Measurements from ENCODE around the gene ARMC8. TPM values are rescaled to one million over a fixed set of nuclear protein-coding genes. Genes with fewer than 3 reads are reported as not detected.

Gene ARMC8
- total and polyA plus RNA-seq, 4 donors = 8.4 to 53.6 (median 22.8) TPM

DNA sequence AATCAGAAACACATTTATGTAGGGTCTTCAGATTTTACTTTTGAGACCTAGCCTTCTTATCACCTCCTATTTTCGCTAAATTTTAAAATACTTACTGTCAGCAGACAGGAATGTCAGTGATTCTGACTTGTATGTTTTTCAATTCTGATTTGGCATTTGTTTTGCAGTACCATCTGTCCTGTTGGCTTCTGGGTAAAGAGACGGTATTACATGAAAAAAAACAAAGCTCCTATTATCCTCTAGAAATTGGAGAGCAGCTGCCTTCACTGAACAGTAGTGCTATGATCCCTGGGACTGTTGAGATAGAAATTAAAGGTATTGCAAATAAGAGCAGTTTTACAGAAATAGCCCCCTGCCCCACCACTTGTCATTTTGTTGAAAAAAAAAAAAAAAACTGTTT is 8.4 kb downstream of the ARMC8 start:
- no peak overlapping the region for H3K27ac ChIP-seq (ENCODE audit: low read depth in 1 of 2, low read length in 2 of 2)
- H3K9ac ChIP-seq (ENCODE audit: low read depth in 1 of 2, low read length in 2 of 2) = no peak overlapping the region
- H3K27me3 ChIP-seq (ENCODE audit: control insufficient read depth in 4 of 4, insufficient read depth in 4 of 4, low read length in 3 of 4) = no peaks in the 10 kb centered on the region
- 83% methylated on average over 2 of the region's 2 CpGs for WGBS
- H3K9me3 ChIP-seq (ENCODE audit: control insufficient read depth in 4 of 4, low read length in 3 of 4) = no peaks in the 10 kb centered on the region
- TF ChIP-seq, protein P1, sequence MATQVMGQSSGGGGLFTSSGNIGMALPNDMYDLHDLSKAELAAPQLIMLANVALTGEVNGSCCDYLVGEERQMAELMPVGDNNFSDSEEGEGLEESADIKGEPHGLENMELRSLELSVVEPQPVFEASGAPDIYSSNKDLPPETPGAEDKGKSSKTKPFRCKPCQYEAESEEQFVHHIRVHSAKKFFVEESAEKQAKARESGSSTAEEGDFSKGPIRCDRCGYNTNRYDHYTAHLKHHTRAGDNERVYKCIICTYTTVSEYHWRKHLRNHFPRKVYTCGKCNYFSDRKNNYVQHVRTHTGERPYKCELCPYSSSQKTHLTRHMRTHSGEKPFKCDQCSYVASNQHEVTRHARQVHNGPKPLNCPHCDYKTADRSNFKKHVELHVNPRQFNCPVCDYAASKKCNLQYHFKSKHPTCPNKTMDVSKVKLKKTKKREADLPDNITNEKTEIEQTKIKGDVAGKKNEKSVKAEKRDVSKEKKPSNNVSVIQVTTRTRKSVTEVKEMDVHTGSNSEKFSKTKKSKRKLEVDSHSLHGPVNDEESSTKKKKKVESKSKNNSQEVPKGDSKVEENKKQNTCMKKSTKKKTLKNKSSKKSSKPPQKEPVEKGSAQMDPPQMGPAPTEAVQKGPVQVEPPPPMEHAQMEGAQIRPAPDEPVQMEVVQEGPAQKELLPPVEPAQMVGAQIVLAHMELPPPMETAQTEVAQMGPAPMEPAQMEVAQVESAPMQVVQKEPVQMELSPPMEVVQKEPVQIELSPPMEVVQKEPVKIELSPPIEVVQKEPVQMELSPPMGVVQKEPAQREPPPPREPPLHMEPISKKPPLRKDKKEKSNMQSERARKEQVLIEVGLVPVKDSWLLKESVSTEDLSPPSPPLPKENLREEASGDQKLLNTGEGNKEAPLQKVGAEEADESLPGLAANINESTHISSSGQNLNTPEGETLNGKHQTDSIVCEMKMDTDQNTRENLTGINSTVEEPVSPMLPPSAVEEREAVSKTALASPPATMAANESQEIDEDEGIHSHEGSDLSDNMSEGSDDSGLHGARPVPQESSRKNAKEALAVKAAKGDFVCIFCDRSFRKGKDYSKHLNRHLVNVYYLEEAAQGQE (IDR thresholded peaks at IDR 0.05) = no peak
- TF ChIP-seq, protein P2, sequence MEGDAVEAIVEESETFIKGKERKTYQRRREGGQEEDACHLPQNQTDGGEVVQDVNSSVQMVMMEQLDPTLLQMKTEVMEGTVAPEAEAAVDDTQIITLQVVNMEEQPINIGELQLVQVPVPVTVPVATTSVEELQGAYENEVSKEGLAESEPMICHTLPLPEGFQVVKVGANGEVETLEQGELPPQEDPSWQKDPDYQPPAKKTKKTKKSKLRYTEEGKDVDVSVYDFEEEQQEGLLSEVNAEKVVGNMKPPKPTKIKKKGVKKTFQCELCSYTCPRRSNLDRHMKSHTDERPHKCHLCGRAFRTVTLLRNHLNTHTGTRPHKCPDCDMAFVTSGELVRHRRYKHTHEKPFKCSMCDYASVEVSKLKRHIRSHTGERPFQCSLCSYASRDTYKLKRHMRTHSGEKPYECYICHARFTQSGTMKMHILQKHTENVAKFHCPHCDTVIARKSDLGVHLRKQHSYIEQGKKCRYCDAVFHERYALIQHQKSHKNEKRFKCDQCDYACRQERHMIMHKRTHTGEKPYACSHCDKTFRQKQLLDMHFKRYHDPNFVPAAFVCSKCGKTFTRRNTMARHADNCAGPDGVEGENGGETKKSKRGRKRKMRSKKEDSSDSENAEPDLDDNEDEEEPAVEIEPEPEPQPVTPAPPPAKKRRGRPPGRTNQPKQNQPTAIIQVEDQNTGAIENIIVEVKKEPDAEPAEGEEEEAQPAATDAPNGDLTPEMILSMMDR (IDR thresholded peaks at IDR 0.05; ENCODE audit: low read depth, low read length, missing input control) = no peak
- no peak for TF ChIP-seq HNF4A (conservative IDR thresholded peaks at IDR 0.05)
- no peak for TF ChIP-seq NR2F2 (IDR thresholded peaks at IDR 0.05)
- TF ChIP-seq FOXA2 (IDR thresholded peaks at IDR 0.05) = no peak
- TF ChIP-seq HNF4G (IDR thresholded peaks at IDR 0.05) = no peak
- no peak for TF ChIP-seq FOXA1 (IDR thresholded peaks at IDR 0.05)
- TF ChIP-seq JUND (IDR thresholded peaks at IDR 0.05) = no peak
- no peak for TF ChIP-seq EGR1 (IDR thresholded peaks at IDR 0.05; ENCODE audit: low read depth in 2 of 2)
- no peak for TF ChIP-seq SP1 (IDR thresholded peaks at IDR 0.05)
- TF ChIP-seq, protein P3, sequence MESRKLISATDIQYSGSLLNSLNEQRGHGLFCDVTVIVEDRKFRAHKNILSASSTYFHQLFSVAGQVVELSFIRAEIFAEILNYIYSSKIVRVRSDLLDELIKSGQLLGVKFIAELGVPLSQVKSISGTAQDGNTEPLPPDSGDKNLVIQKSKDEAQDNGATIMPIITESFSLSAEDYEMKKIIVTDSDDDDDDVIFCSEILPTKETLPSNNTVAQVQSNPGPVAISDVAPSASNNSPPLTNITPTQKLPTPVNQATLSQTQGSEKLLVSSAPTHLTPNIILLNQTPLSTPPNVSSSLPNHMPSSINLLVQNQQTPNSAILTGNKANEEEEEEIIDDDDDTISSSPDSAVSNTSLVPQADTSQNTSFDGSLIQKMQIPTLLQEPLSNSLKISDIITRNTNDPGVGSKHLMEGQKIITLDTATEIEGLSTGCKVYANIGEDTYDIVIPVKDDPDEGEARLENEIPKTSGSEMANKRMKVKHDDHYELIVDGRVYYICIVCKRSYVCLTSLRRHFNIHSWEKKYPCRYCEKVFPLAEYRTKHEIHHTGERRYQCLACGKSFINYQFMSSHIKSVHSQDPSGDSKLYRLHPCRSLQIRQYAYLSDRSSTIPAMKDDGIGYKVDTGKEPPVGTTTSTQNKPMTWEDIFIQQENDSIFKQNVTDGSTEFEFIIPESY (IDR thresholded peaks at IDR 0.05) = no peak
- no peak for TF ChIP-seq YY1 (IDR thresholded peaks at IDR 0.05)
- TF ChIP-seq TAF1 (conservative IDR thresholded peaks at IDR 0.05) = no peak
- TF ChIP-seq, protein P4, sequence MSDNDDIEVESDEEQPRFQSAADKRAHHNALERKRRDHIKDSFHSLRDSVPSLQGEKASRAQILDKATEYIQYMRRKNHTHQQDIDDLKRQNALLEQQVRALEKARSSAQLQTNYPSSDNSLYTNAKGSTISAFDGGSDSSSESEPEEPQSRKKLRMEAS (IDR thresholded peaks at IDR 0.05) = no peak
- no peak for TF ChIP-seq RXRA (IDR thresholded peaks at IDR 0.05)
- TF ChIP-seq RAD21 (IDR thresholded peaks at IDR 0.05) = no peak
- no peak for TF ChIP-seq GABPA (IDR thresholded peaks at IDR 0.05 in 1 of 2, conservative IDR thresholded peaks at IDR 0.05 in 1 of 2)
- TF ChIP-seq, protein P5, sequence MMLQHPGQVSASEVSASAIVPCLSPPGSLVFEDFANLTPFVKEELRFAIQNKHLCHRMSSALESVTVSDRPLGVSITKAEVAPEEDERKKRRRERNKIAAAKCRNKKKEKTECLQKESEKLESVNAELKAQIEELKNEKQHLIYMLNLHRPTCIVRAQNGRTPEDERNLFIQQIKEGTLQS (IDR thresholded peaks at IDR 0.05) = no peak
- H3K4me1 ChIP-seq (ENCODE audit: control insufficient read depth in 4 of 4, insufficient read depth in 4 of 4, low read length in 3 of 4) = no peaks in the 10 kb centered on the region
- DNase-seq (ENCODE audit: low spot score) = no peak
- peaks cover 0 to 2% (median 0%) of the 10 kb centered on the region in 4 donors for H3K36me3 ChIP-seq (ENCODE audit: control insufficient read depth in 4 of 4, insufficient read depth in 3 of 4, low read depth in 1 of 4, low read length in 3 of 4)
- H3K4me3 ChIP-seq (ENCODE audit: low read depth in 1 of 3, low read length in 3 of 3) = no peak overlapping the region

All from liver (tissue), 9 donors.